GM19452 (cell line): Measurements from ENCODE around the gene OTOP2.
"Not testable (repeated sequence)": the region's sequence is repeated elsewhere in the genome, so short reads cannot be mapped to it uniquely, and the experiment has no call there.

Experiments used
- ATAC-seq: cut with Tn5 transposase; IDR thresholded peaks from one replicate; pipeline ENCODE4 v1.9.1; 2021; ENCODE audit not compliant: unreplicated experiment

Gene OTOP2

DNA sequence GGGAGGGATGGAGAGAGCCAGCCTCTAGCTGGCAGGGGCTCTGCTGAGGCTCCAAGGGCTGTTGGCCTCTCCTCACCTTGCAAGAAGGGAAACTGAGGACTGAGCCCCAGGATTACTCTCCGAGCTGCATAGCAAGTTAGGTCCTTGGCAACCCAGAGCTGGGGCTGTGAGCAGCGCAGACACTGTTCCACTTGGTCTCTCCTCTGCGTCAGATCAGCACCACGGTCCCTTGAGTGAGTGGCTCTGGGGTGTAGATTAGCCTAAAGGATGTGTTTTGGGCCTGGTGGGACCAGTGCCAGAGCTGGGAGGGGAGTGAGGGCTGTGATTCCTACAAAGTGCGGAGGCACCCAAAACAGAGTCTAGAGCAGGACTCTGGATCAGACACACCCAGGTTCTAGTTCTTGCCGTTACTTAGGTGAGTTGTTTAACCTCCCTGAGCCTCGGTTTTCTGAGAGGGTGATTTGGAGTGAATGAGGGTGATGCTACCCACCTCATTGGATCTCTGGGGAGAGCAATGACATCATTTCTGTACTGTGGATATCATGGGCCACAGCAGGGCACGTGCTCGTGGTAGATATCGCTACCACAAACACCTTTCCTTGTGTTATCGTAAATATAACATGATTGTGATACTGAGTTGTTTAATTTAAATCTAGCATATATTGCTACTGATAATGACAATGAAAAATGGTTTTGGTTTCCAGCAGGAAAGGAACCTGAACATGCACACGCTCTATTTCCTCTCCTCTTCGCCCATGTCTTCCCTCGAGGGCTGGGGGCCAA is 22.5 kb upstream of the OTOP2 start:
- no peak for ATAC-seq

GRCh38 chr17:74903034-74903433 is 21.0 kb upstream of the OTOP2 start:
- no peak for ATAC-seq

- ATAC-seq, result no peak
Measured at GRCh38 chr17:74903671-74904070, 20.4 kb upstream of the OTOP2 start.

- ATAC-seq, result no peak
Measured at GRCh38 chr17:74904687-74905409, 19.2 kb upstream of the OTOP2 start.

- not testable (repeated sequence) for ATAC-seq
Measured at GRCh38 chr17:74906214-74906793, 17.8 kb upstream of the OTOP2 start.

GRCh38 chr17:74907012-74907411 is 17.1 kb upstream of the OTOP2 start:
- no peak for ATAC-seq

- not testable (repeated sequence) for ATAC-seq
Measured at GRCh38 chr17:74909097-74909496, 15.0 kb upstream of the OTOP2 start.

DNA sequence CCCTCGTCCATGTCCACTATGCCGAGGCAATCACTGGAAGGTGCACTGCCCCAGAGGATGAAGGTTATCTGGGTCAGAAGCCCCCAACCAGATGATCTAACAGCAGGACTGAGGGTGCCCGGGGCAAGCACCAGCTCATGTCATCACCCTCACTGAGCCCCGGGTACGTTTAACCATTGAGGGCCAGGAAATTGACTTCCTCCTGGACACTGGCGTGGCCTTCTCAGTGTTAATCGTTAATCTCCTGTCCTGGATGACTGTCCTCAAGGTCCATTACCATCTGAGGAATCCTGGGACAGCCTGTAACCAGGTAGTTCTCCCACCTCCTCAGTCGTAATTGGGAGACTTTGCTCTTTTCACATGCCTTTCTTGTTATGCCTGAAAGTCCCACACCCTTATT is 12.7 kb upstream of the OTOP2 start:
- not testable (repeated sequence) for ATAC-seq

- no peak for ATAC-seq
Measured at GRCh38 chr17:74916136-74916850, 7.8 kb upstream of the OTOP2 start.

GRCh38 chr17:74916851-74917199 is 7.2 kb upstream of the OTOP2 start:
- no peak for ATAC-seq

DNA sequence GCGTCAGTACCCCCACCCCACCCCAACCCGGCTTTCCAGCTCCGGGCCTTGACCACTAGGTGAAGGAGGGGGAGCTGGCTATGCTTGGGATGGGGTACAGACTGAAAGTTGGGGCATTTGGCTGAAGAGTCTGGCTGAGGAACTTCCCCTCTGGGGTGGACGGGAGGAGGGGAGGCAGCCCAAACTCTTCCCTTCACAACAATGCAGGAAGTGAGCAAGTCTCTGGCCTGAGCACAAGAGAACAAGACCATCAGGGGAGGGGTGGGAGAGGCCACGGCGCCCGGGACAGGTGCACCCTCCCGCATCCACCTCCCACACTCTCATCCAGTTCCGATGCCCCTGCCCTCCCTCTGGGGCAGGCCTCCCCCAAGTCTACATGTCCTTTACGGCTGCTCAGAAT is 6.6 kb upstream of the OTOP2 start:
- no peak for ATAC-seq

DNA sequence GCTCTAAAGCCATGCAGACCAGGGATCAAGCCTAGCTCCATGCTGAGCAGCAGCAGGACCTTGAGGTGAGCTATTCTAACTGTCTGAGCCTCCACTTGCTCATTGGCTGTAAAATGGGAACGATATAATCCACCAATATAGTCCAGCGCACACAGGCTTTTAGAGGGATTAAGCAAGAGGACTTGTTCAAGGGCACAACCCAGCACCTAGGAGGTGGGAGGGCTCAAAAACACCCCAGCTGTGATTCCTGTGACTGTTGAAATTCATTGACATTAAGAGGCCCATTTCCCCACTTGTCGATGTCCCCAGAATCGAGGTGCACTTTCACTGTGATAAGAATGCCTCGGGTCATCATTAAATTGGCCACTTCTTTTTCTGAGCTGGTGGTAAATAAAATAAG is 5.2 kb upstream of the OTOP2 start:
- no peak for ATAC-seq

DNA sequence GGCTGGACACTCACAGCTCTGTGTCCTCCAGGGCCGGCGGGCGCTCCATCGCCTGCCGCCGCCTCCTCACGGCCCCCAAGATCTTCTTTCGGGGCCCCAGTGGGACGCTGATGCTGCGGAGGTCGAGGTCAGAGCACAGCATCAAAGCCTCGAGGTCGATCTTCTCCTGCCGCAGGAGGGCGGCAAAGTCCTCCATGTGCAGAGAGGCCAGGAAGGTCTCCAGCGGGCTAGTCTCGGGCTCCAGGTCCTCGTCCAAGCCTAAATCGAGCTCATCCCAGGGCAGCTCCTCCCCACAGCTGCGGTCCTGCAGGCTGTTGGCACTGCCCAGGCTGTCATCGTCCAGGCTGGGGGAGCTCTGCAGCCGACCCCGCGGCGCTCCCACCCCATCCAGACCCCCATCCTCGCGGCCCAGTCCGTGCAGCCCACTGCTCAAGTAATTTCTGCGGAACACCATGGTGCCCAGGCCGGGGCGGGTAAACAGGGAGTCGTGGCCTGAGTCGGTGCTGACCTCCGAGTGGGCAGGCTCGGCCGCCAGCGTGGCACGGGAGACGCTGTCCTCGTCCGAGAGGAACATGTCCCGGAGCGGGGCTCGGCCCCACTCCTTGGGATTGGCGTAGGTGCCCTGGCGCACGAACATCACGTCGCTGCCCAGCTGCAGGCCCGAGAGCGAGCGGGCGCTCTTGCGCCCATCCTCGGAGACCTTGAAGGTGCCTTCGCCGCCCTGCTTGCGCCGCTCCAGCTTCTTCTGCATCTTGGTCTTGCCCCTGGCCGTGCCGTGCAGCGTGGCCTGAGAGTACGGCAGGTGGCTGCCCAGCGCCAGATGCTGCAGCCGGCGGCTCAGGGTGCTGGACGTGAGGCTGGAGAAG is 4.4 kb upstream of the OTOP2 start:
- ATAC-seq, result no peak

GRCh38 chr17:74920306-74920620 is 3.8 kb upstream of the OTOP2 start:
- no peak for ATAC-seq

DNA sequence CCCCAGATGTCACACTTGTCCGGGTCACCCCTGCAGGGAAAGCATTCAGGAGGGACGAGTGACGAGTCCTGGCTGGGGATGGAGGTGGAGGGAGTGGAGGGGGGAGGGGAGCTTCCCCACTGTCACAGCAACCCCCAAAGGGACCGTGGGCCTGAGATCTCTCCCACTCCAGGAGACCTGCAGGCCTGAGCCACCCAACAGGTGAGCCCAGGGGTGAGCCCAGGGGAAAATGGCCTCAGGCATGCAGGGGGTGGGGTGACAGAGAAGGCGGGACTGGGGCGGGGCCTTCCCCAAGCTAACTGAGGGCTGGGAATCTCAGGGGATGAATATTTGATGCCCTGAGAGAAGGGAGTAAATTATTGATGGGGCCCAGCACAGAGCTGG is 3.4 kb upstream of the OTOP2 start:
- ATAC-seq, result no peak

- no peak for ATAC-seq
Measured at GRCh38 chr17:74921026-74921681, 2.9 kb upstream of the OTOP2 start.

DNA sequence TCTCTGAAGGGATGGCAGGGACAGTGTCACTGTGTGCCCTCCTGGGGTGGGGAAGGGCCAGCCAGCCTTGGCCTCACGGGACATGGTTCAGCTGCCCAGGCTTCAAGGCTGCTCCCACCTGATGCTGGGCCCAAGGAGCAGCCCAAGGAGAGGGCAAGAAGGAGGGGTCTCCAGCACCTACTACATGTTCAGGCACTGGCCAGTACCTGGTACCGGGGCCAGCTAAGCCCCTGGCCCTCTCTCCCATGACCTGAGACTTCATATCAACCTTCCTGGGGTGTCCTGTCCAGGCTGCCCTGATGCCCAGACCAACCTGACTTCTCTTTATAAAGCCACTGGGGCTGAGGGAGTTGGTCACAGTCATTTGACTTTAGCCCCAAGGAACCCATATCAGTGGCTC is 2.3 kb upstream of the OTOP2 start:
- ATAC-seq, result no peak

- ATAC-seq, result no peak
Measured at GRCh38 chr17:74922172-74922571, 1.9 kb upstream of the OTOP2 start.

- no peak for ATAC-seq
Measured at GRCh38 chr17:74922694-74923537, 1.2 kb upstream of the OTOP2 start, which contains the start of gene USH1G. USH1G (minus strand) TSS chr17:74923255; CDS start chr17:74923073, 182 bp downstream.
